Activated B cell treated with CpG ODN at 0.5 μM for 24 hours (primary cell): ENCODE data around the gene GPD1L. TPM values are rescaled to one million over a fixed set of nuclear protein-coding genes. Genes with fewer than 3 reads are reported as not detected.
"Not testable (repeated sequence)": the region's sequence is repeated elsewhere in the genome, so short reads cannot be mapped to it uniquely, and the experiment has no call there.

Experiments used
- ATAC-seq: fragments of 200-7000 bp; cut with Tn5 transposase; one replicate; pipeline ENCODE4 v1.10.0; 2021; ENCODE audit warnings: low read depth, mild to moderate bottlenecking, moderate library complexity
- CTCF ChIA-PET: fragments of 350-600 bp; sonication (Branson Sonifier 250); formaldehyde crosslinking; loops from one replicate; lab custom pipeline; 2021; ENCODE audit warnings: antibody characterized with exemption; lab: Charles Lee
- POLR2A ChIA-PET: fragments of 350-600 bp; sonication (Branson Sonifier 250); formaldehyde crosslinking; loops from one replicate; lab custom pipeline; 2021; ENCODE audit warnings: antibody characterized with exemption; lab: Charles Lee
- DNase-seq: peaks from one replicate; pipeline ENCODE4 v3.0.0; 2022
- H3K27ac Mint-ChIP-seq: one replicate; pipeline ENCODE4 v1.8.0; 2020; ENCODE audit warnings: mixed read lengths
- H3K27me3 Mint-ChIP-seq: one replicate; pipeline ENCODE4 v1.8.0; 2021; ENCODE audit warnings: mixed read lengths
- H3K36me3 Mint-ChIP-seq: one replicate; pipeline ENCODE4 v1.8.0; 2021; ENCODE audit warnings: low read depth, mixed read lengths
- H3K4me1 Mint-ChIP-seq: one replicate; pipeline ENCODE4 v1.8.0; 2021; ENCODE audit warnings: mixed read lengths
- H3K4me3 Mint-ChIP-seq: one replicate; pipeline ENCODE4 v1.8.0; 2020; ENCODE audit warnings: mild to moderate bottlenecking, mixed read lengths
- H3K9me3 Mint-ChIP-seq: one replicate; pipeline ENCODE4 v1.8.0; 2020; ENCODE audit warnings: mixed read lengths
- CTCF ChIP-seq: fragments of 200-600 bp; IDR thresholded peaks from one replicate; pipeline ENCODE4 v1.8.0; 2022; ENCODE audit warnings: antibody characterized with exemption, mild to moderate bottlenecking
- intact Hi-C: fragments of 100-400 bp; cut with micrococcal nuclease; formaldehyde crosslinking; loops from one replicate; pipeline ENCODE4 v1.15.1; 2024
- total RNA-seq: library from RNA; stranded (reverse); gene quantifications from 2 replicates; pipeline ENCODE4 v1.2.3, GENCODE V29; 2022

Gene GPD1L
- total RNA-seq, 1 donor from 2014 or later = 8.2 TPM

DNA sequence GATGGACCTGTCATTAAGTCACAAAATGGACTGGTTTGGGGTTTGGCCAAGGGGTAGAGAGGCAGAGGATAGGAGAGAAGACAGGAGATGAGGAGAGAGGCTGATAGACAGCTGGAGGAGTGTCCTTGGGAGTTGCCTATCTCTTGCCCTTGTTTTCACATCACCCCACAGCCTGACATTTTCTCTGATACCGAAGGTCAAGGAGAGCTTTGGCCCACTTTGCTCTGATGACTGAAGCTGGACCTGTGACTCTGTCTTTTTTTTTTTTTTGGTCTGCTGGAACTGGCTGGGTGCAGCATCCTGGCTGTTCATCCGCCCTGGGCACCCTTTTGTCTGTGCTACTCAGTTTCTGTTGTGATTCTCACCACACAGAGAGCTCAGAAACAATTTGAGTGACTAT, 5.1 kb downstream of the GPD1L start:
- Mint-ChIP-seq H3K27ac (no peak overlapping the region), H3K4me1 (peaks cover 25% of the 10 kb centered on the region), H3K4me3 (no peak overlapping the region), H3K27me3 (no peaks in the 10 kb centered on the region), H3K9me3 (peaks cover 2% of the 10 kb centered on the region), H3K36me3 (peaks cover 12% of the 10 kb centered on the region)
- POLR2A ChIA-PET = interaction anchor here (0.6 kb wide), 1 partner anchor 999 kb away, joined by 7 read pairs; no protein-coding TSS in a partner anchor
- no peak for DNase-seq
- no peak for TF ChIP-seq CTCF
- intact Hi-C loops = no loop called here
- CTCF ChIA-PET = no interaction called here
- no peak for ATAC-seq

GRCh38 chr3:32113566-32113965, 7.1 kb downstream of the GPD1L start:
- intact Hi-C loops = no loop called here
- H3K9me3 Mint-ChIP-seq = peaks cover 2% of the 10 kb centered on the region
- peaks cover 16% of the 10 kb centered on the region for H3K4me1 Mint-ChIP-seq
- H3K4me3 Mint-ChIP-seq = no peak overlapping the region
- peaks cover 10% of the 10 kb centered on the region for H3K36me3 Mint-ChIP-seq
- POLR2A ChIA-PET = no interaction called here
- ATAC-seq = no peak
- H3K27me3 Mint-ChIP-seq = no peaks in the 10 kb centered on the region
- no peak overlapping the region for H3K27ac Mint-ChIP-seq
- no peak for TF ChIP-seq CTCF
- CTCF ChIA-PET = interaction anchor here (1.0 to 1.7 kb wide), 2 partner anchors 31 to 94 kb away, joined by 4 to 5 read pairs; no protein-coding TSS in a partner anchor
- DNase-seq = no peak

- peaks cover 10% of the 10 kb centered on the region for H3K36me3 Mint-ChIP-seq
- TF ChIP-seq CTCF = no peak
- intact Hi-C loops = loop anchor here (1.0 kb wide), 1 partner anchor 8 kb away; the partner anchor contains the start of gene GPD1L
- ATAC-seq = no peak
- POLR2A ChIA-PET = no interaction called here
- H3K4me3 Mint-ChIP-seq = peak overlapping the region; percentile 87
- CTCF ChIA-PET = interaction anchor here (1.0 to 1.7 kb wide), 2 partner anchors 30 to 95 kb away, joined by 4 to 5 read pairs; no protein-coding TSS in a partner anchor
- peaks cover 16% of the 10 kb centered on the region for H3K4me1 Mint-ChIP-seq
- DNase-seq = no peak
- H3K27me3 Mint-ChIP-seq = no peaks in the 10 kb centered on the region
- peaks cover 2% of the 10 kb centered on the region for H3K9me3 Mint-ChIP-seq
- H3K27ac Mint-ChIP-seq = peak overlapping the region; percentile 83
Measured at GRCh38 chr3:32113981-32114545, 7.6 kb downstream of the GPD1L start.

GRCh38 chr3:32114546-32115386, 8.3 kb downstream of the GPD1L start:
- peaks cover 16% of the 10 kb centered on the region for H3K4me1 Mint-ChIP-seq
- CTCF ChIA-PET = interaction anchor here (1.0 to 1.7 kb wide), 2 partner anchors 30 to 96 kb away, joined by 4 to 5 read pairs; no protein-coding TSS in a partner anchor
- DNase-seq, H3K9me3 Mint-ChIP-seq, H3K27me3 Mint-ChIP-seq: not testable (repeated sequence)
- POLR2A ChIA-PET = interaction anchor here (0.6 kb wide), 1 partner anchor 146 kb away, joined by 4 read pairs; no protein-coding TSS in a partner anchor
- ATAC-seq = peak; percentile 40
- H3K36me3 Mint-ChIP-seq = peaks cover 10% of the 10 kb centered on the region
- H3K27ac Mint-ChIP-seq = peak overlapping the region; percentile 83
- peak overlapping the region; percentile 87 for H3K4me3 Mint-ChIP-seq
- intact Hi-C loops = loop anchor here (1.0 kb wide), 1 partner anchor 8 kb away; the partner anchor contains the start of gene GPD1L

GRCh38 chr3:32117320-32117719, 10.9 kb downstream of the GPD1L start:
- Mint-ChIP-seq H3K27ac (no peak overlapping the region), H3K27me3 (no peaks in the 10 kb centered on the region), H3K4me3 (no peak overlapping the region), H3K9me3 (peaks cover 2% of the 10 kb centered on the region), H3K36me3 (peaks cover 10% of the 10 kb centered on the region), H3K4me1 (peaks cover 16% of the 10 kb centered on the region)
- ChIA-PET POLR2A (no interaction called here), CTCF (no interaction called here)
- no peak for DNase-seq
- no peak for TF ChIP-seq CTCF
- intact Hi-C loops = no loop called here
- no peak for ATAC-seq
